ENCODE measurements around the gene PAK5.

GRCh38 chr20:9495701-9496100, 343.2 kb downstream of the PAK5 start:
- TF ChIP-seq TAF1 (IDR thresholded peaks at IDR 0.05; ENCODE audit: borderline replicate concordance, insufficient read depth, low read length) (no peak), POLR2AphosphoS5 (IDR thresholded peaks at IDR 0.05; ENCODE audit: low read depth, low read length) (no peak), REST (IDR thresholded peaks at IDR 0.05; ENCODE audit: insufficient read depth in 1 of 2, low read depth in 2 of 2, low read length in 2 of 2) (no peak)

All from PFSK-1 (cell line).